K562 (cell line): ENCODE data around the gene APC. TPM values are rescaled to one million over a fixed set of nuclear protein-coding genes. Genes with fewer than 3 reads are reported as not detected.
A peak's percentile ranks its signal among the peaks of the same experiment; 100 is the strongest.

Source experiments
- CEBPG ChIP-seq, 3 experiments: fragments of 200-800 bp in 1 of 3; sonication (Bioruptor generic) in 1 of 3; sonication (generic) in 1 of 3; formaldehyde crosslinking in 1 of 3; IDR thresholded peaks in 2 of 3; conservative IDR thresholded peaks in 1 of 3; 2 replicates each; pipeline versions ENCODE4 v1.6.1 to v1.8.0; 2016 to 2022; ENCODE audit warnings: missing compliant biosample characterization in 2 of 3, missing genetic modification characterization in 2 of 3, mild to moderate bottlenecking in 1 of 3, missing genetic modification reagents in 1 of 3
- CREB3L1 ChIP-seq: fragments of 450-650 bp; IDR thresholded peaks from 2 replicates; pipeline ENCODE4 v1.6.1; 2014; ENCODE audit warnings: low read depth, mild to moderate bottlenecking, moderate library complexity, borderline replicate concordance
- DEAF1 ChIP-seq: fragments of 450-650 bp; formaldehyde crosslinking; IDR thresholded peaks from 2 replicates; pipeline ENCODE4 v1.4.0; 2020; ENCODE audit warnings: mild to moderate bottlenecking, moderate library complexity
- FOXJ3 ChIP-seq: sonication (generic); formaldehyde crosslinking; IDR thresholded peaks from 2 replicates; pipeline ENCODE4 v1.4.0; 2020; ENCODE audit warnings: mild to moderate bottlenecking, missing genetic modification reagents
- FOXM1 ChIP-seq, 2 experiments: fragments of 450-650 bp in 1 of 2; sonication (generic) in 1 of 2; formaldehyde crosslinking in 1 of 2; IDR thresholded peaks; 2 replicates each; pipeline versions ENCODE4 v1.6.1 to v1.9.0; 2017 to 2022; ENCODE audit warnings: low read depth in 2 of 2, mild to moderate bottlenecking in 2 of 2, missing genetic modification reagents in 1 of 2, moderate library complexity in 1 of 2
- HNRNPL ChIP-seq: fragments of 200-400 bp; formaldehyde crosslinking; IDR thresholded peaks from 2 replicates; pipeline ENCODE4 v1.6.1; 2017; ENCODE audit warnings: low read depth, mild to moderate bottlenecking, low read length
- IRF1 ChIP-seq: sonication (generic); formaldehyde crosslinking; IDR thresholded peaks from 2 replicates; pipeline ENCODE4 v1.8.0; 2022; ENCODE audit warnings: missing genetic modification reagents, mild to moderate bottlenecking, borderline replicate concordance
- JUND ChIP-seq, 2 experiments: IDR thresholded peaks; 2 replicates in 1 of 2; 3 replicates in 1 of 2; pipeline ENCODE4 v1.6.1; 2011; ENCODE audit warnings: borderline replicate concordance in 2 of 2, low read depth in 2 of 2, low read length in 2 of 2, improper control_type of control experiment in 1 of 2, missing biosample characterization in 1 of 2, missing genetic modification characterization in 1 of 2, missing genetic modification reagents in 1 of 2
- MNT ChIP-seq, 2 experiments: fragments of 450-650 bp; conservative IDR thresholded peaks; 2 replicates each; pipeline ENCODE4 v1.6.1; 2017; ENCODE audit warnings: mild to moderate bottlenecking in 2 of 2, moderate library complexity in 2 of 2
- NR0B1 ChIP-seq: fragments of 450-650 bp; IDR thresholded peaks from one replicate; pipeline ENCODE4 v1.6.1; 2018; ENCODE audit warnings: mild to moderate bottlenecking, moderate library complexity; ENCODE audit not compliant: partially characterized antibody
- RBM39 ChIP-seq: fragments of 200-400 bp; formaldehyde crosslinking; optimal IDR thresholded peaks from 2 replicates; pipeline ENCODE3; 2018; ENCODE audit warnings: low read depth, low read length
- RFX5 ChIP-seq: IDR thresholded peaks from 2 replicates; pipeline ENCODE4 v1.6.1; 2011; ENCODE audit warnings: low read depth, mild to moderate bottlenecking, improper control_type of control experiment, low read length
- SLC30A9 ChIP-seq: fragments of 250-450 bp; sonication (Bioruptor Pico); IDR thresholded peaks from 2 replicates; pipeline ENCODE4 v1.8.0; 2022; ENCODE audit warnings: mild to moderate bottlenecking, moderate library complexity
- TBP ChIP-seq: optimal IDR thresholded peaks from 2 replicates; pipeline ENCODE3; 2011; ENCODE audit warnings: low read depth, low read length, improper control_type of control experiment
- U2AF2 ChIP-seq: fragments of 200-400 bp; formaldehyde crosslinking; optimal IDR thresholded peaks from 2 replicates; pipeline ENCODE3; 2017; ENCODE audit warnings: low read depth, mild to moderate bottlenecking, low read length
- ZNF274 ChIP-seq: IDR thresholded peaks from 2 replicates; pipeline ENCODE4 v1.6.1; 2011; ENCODE audit warnings: low read depth, mild to moderate bottlenecking, low read length, moderate library complexity, borderline replicate concordance
- ZNF507 ChIP-seq: conservative IDR thresholded peaks from 2 replicates; pipeline ENCODE4 v1.6.1; 2017; ENCODE audit warnings: missing genetic modification characterization, missing compliant biosample characterization
- polyA plus RNA-seq, 8 experiments: library from polyadenylated mRNA; depleted of rRNA in 4 of 8; stranded (reverse) in 5 of 8; unstranded in 3 of 8; fragments of >200 nt; fragmentation: Nextera tagmentation in 2 of 8; fragmentation: Illumina TruSeq in 1 of 8; extraction: Ambion mirVana in 2 of 8; extraction: Trizol in 1 of 8; gene quantifications; 2 replicates each; pipeline versions ENCODE4 v1.2.1 to v1.2.3, GENCODE V29; 2011 to 2014; ENCODE audit warnings: inconsistent platforms in 1 of 8, missing spikeins in 1 of 8
- total RNA-seq, 7 experiments: library from RNA; depleted of rRNA in 6 of 7; stranded (reverse); fragments of >200 nt in 6 of 7; fragmentation: Illumina TruSeq in 2 of 7; extraction: Trizol in 2 of 7; gene quantifications; 2 replicates each; pipeline versions ENCODE4 v1.2.1 to v1.2.3, GENCODE V29; 2011 to 2021; ENCODE audit warnings: low replicate concordance in 1 of 7

APC gene
- total and polyA plus RNA-seq, 9 of the 15 experiments (the other 6 are each of a cell fraction or from before 2014, with no cell fraction given) = 5.7 to 29.5 (median 15.4) TPM

GRCh38 chr5:112860929-112861637 lies 123.4 kb downstream of the APC start, which contains the start of gene SRP19 (continued):
- TF ChIP-seq RBM39 (no peak), FOXM1 (IDR thresholded peaks at IDR 0.05; ENCODE audit: low read depth) (peak; percentile 34; the same call in 1 of the 2 replicates), FOXM1 (CRISPR knock-in tag; IDR thresholded peaks at IDR 0.05; ENCODE audit: low read depth) (peak; percentile 96; the same call in 1 of the 2 replicates), JUND (IDR thresholded peaks at IDR 0.05; ENCODE audit: borderline replicate concordance, low read depth, low read length) (peak; percentile 70), JUND (tag; IDR thresholded peaks at IDR 0.05; ENCODE audit: borderline replicate concordance, low read depth, low read length) (peak; percentile 69; the same call in 2 of the 3 replicates), NR0B1 (no peak), CREB3L1 (peak; percentile 100), U2AF2 (no peak), ZNF507 (tag) (no peak), DEAF1 (no peak), MNT (conservative IDR thresholded peaks at IDR 0.05) (peak; percentile 58 to 77), RFX5 (no peak), HNRNPL (no peak), FOXJ3 (CRISPR knock-in tag) (peak; percentile 75; the same call in 1 of the 2 replicates), SLC30A9 (CRISPR knock-in tag) (no peak), IRF1 (CRISPR knock-in tag) (peak; percentile 98), TBP (peak; percentile 73), ZNF274 (no peak), CEBPG (CRISPR knock-in tag; IDR thresholded peaks at IDR 0.05) (peak; percentile 23; the same call in 1 of the 2 replicates), CEBPG (tag; conservative IDR thresholded peaks at IDR 0.05 in 1 of 2, IDR thresholded peaks at IDR 0.05 in 1 of 2) (no peak)
